Osteoblast (primary cell): ENCODE results near the gene GPATCH8. TPM values are rescaled to one million over a fixed set of nuclear protein-coding genes. Genes with fewer than 3 reads are reported as not detected.

Source experiments
- DNase-seq: peaks from one replicate; pipeline ENCODE4 v3.0.0; 2011; ENCODE audit warnings: low spot score, mixed read lengths; ENCODE audit not compliant: insufficient read length; ENCODE audit errors: missing footprints
- H2AFZ ChIP-seq: 2 replicates; pipeline ENCODE4 v1.6.0; 2011; ENCODE audit warnings: mild to moderate bottlenecking, low read length
- H3K27ac ChIP-seq: 2 replicates; pipeline ENCODE4 v1.5.1; 2011; ENCODE audit warnings: mild to moderate bottlenecking, low read depth, low read length, moderate library complexity
- H3K27me3 ChIP-seq: 2 replicates; pipeline ENCODE4 v1.6.0; 2012; ENCODE audit warnings: mild to moderate bottlenecking, control low read depth, inconsistent platforms, low read length, moderate library complexity; ENCODE audit not compliant: insufficient read depth
- H3K36me3 ChIP-seq: 2 replicates; pipeline ENCODE4 v1.5.1; 2011; ENCODE audit warnings: mild to moderate bottlenecking, low read length, control low read depth, moderate library complexity; ENCODE audit not compliant: insufficient read depth
- H3K4me1 ChIP-seq: 2 replicates; pipeline ENCODE4 v1.5.1; 2011; ENCODE audit warnings: mild to moderate bottlenecking, low read length, control low read depth, moderate library complexity; ENCODE audit not compliant: insufficient read depth
- H3K4me2 ChIP-seq: 2 replicates; pipeline ENCODE4 v1.6.0; 2011; ENCODE audit warnings: mild to moderate bottlenecking, low read length; ENCODE audit not compliant: insufficient read depth
- H3K4me3 ChIP-seq: fragments of 200-600 bp; sonication (generic); 3 replicates; pipeline ENCODE4 v1.5.1; 2012; ENCODE audit warnings: mild to moderate bottlenecking, low read length, inconsistent platforms; ENCODE audit not compliant: insufficient read depth
- H3K79me2 ChIP-seq: 2 replicates; pipeline ENCODE4 v1.6.0; 2012; ENCODE audit warnings: mild to moderate bottlenecking, low read length, control low read depth, inconsistent platforms; ENCODE audit not compliant: insufficient read depth
- H3K9me3 ChIP-seq: 2 replicates; pipeline ENCODE4 v1.5.1; 2011; ENCODE audit warnings: low read depth, low read length, control low read depth
- H4K20me1 ChIP-seq: 2 replicates; pipeline ENCODE4 v1.6.0; 2012; ENCODE audit warnings: mild to moderate bottlenecking, low read length, control low read depth; ENCODE audit not compliant: insufficient read depth
- total RNA-seq: library from RNA; depleted of rRNA; stranded (reverse); fragments of >200 nt; gene quantifications from 2 replicates; pipeline ENCODE4 v1.2.3, GENCODE V29; 2012
- TF ChIP-seq, protein P1 (sequence below): IDR thresholded peaks from 2 replicates; pipeline ENCODE4 v1.5.1; 2011; ENCODE audit warnings: mild to moderate bottlenecking, low read depth, low read length, moderate library complexity; ENCODE audit errors: extremely low read depth

The GPATCH8 gene
- total RNA-seq, 1 donor = 33.3 TPM

DNA sequence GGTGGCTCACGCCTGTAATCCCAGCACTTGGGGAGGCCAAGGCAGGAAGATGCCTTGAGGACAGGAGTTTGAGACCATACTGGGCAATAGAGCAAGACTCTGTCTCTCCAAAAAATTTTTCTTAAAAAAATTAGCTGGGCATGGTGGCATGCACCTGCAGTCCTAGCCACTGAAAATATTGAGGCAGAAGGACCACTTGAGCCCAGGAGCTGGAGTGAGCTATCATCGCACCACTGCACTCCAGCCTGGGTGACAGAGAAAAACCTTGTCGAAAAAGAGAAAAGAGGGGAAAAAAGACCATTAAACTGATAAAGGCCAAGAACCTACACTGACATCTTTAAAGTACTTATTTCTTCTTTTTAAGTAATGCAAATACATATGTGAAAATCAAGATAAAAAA lies 60.4 kb downstream of the GPATCH8 start:
- no peak overlapping the region for H3K4me2 ChIP-seq
- TF ChIP-seq, protein P1, sequence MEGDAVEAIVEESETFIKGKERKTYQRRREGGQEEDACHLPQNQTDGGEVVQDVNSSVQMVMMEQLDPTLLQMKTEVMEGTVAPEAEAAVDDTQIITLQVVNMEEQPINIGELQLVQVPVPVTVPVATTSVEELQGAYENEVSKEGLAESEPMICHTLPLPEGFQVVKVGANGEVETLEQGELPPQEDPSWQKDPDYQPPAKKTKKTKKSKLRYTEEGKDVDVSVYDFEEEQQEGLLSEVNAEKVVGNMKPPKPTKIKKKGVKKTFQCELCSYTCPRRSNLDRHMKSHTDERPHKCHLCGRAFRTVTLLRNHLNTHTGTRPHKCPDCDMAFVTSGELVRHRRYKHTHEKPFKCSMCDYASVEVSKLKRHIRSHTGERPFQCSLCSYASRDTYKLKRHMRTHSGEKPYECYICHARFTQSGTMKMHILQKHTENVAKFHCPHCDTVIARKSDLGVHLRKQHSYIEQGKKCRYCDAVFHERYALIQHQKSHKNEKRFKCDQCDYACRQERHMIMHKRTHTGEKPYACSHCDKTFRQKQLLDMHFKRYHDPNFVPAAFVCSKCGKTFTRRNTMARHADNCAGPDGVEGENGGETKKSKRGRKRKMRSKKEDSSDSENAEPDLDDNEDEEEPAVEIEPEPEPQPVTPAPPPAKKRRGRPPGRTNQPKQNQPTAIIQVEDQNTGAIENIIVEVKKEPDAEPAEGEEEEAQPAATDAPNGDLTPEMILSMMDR = no peak
- DNase-seq = no peak
- H4K20me1 ChIP-seq = peaks cover 12% of the 10 kb centered on the region
- no peaks in the 10 kb centered on the region for H3K36me3 ChIP-seq
- H3K9me3 ChIP-seq = no peaks in the 10 kb centered on the region
- H3K27ac ChIP-seq = no peak overlapping the region
- peaks cover 5% of the 10 kb centered on the region for H3K4me1 ChIP-seq
- H3K4me3 ChIP-seq = no peak overlapping the region
- no peak overlapping the region for H2AFZ ChIP-seq
- peaks cover 58% of the 10 kb centered on the region for H3K79me2 ChIP-seq
- H3K27me3 ChIP-seq = no peaks in the 10 kb centered on the region

DNA sequence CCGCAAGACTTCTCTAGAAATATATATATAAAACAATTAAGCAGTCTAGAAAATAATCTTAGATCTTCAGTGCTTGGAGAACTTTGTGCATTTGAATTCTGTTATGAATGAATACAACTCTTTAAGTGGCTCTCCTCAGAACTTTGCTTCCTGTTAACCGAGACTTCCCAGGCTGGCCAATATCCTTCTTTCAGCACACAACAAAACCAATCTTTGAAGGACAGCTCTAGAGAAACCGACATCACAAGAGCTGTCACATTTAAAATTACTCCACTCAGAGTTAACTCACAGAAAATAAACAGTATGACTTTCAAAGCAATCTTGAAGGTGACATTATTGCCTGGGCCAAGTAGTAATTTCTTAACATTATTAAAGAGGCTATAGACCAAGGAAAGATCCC lies 64.0 kb downstream of the GPATCH8 start:
- no peak overlapping the region for H3K4me3 ChIP-seq
- peaks cover 44% of the 10 kb centered on the region for H3K79me2 ChIP-seq
- no peaks in the 10 kb centered on the region for H3K9me3 ChIP-seq
- peaks cover 12% of the 10 kb centered on the region for H3K36me3 ChIP-seq
- H4K20me1 ChIP-seq = peaks cover 10% of the 10 kb centered on the region
- no peak for DNase-seq
- no peaks in the 10 kb centered on the region for H3K4me1 ChIP-seq
- no peak overlapping the region for H3K4me2 ChIP-seq
- TF ChIP-seq, protein P1 = no peak
- H3K27ac ChIP-seq = no peak overlapping the region
- no peaks in the 10 kb centered on the region for H3K27me3 ChIP-seq
- no peak overlapping the region for H2AFZ ChIP-seq

DNA sequence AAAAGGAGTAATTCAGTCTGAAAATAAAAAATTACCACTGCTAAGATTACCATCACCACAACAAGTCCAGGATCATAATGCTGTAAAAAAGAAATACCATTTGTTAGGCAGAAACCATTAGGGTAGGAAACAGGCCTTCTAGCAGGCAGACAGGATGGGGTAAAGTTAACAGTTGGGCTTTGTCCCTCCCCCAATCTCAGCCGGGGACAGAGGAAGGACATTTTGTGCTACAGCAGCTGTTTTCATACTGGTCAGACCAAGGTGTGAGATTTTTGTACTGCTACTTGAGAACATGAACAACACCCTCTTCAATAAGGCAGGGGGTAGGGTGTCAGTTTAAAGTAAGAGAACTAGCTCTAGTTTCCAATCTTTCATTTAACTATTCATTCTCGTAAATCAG lies 64.6 kb downstream of the GPATCH8 start:
- Histone ChIP-seq H3K4me1 (no peaks in the 10 kb centered on the region), H3K27ac (no peak overlapping the region), H3K27me3 (no peaks in the 10 kb centered on the region), H3K79me2 (peaks cover 40% of the 10 kb centered on the region), H3K4me3 (no peak overlapping the region), H4K20me1 (peaks cover 8% of the 10 kb centered on the region), H3K9me3 (no peaks in the 10 kb centered on the region), H2AFZ (no peak overlapping the region), H3K36me3 (peaks cover 14% of the 10 kb centered on the region), H3K4me2 (no peak overlapping the region)
- DNase-seq = peak; percentile 21
- TF ChIP-seq, protein P1 = no peak

DNA sequence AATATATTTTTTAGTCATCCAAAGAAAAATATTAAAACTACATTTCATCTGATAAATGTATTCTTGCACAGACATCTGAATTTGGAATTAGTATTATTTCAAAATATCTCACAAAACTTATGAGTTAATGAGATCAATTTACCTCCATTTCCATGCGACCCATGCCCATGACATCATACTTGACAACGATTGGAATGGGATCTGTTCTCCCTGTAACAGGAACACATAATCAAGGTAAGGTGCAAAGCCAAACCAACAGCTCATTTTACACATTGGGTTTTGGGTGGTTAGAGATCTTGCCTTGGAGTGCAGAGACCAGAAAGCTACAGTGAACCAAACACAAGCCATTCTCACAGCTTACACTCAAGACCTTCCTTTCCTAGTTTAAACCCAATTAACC lies 66.9 kb downstream of the GPATCH8 start:
- no peak overlapping the region for H3K4me3 ChIP-seq
- no peaks in the 10 kb centered on the region for H3K4me1 ChIP-seq
- peaks cover 35% of the 10 kb centered on the region for H3K36me3 ChIP-seq
- no peaks in the 10 kb centered on the region for H3K9me3 ChIP-seq
- H4K20me1 ChIP-seq = peaks cover 6% of the 10 kb centered on the region
- H3K27me3 ChIP-seq = no peaks in the 10 kb centered on the region
- H2AFZ ChIP-seq = no peak overlapping the region
- TF ChIP-seq, protein P1 = no peak
- peaks cover 27% of the 10 kb centered on the region for H3K79me2 ChIP-seq
- H3K4me2 ChIP-seq = no peak overlapping the region
- no peak overlapping the region for H3K27ac ChIP-seq
- DNase-seq = no peak
